SK-N-MC (cell line): ENCODE results near the gene HDAC4.

Source experiments
- EZH2 ChIP-seq: fragments of 200-600 bp; sonication (generic); IDR thresholded peaks from one replicate; pipeline ENCODE4 v1.6.1; 2017; ENCODE audit warnings: antibody characterized with exemption
- FOXP2 ChIP-seq: optimal IDR thresholded peaks from 2 replicates; pipeline ENCODE3; 2011; ENCODE audit warnings: mild to moderate bottlenecking, moderate library complexity; ENCODE audit not compliant: insufficient read depth; ENCODE audit errors: extremely low read length, control extremely low read depth
- POLR2AphosphoS5 ChIP-seq: IDR thresholded peaks from 2 replicates; pipeline ENCODE4 v1.6.1; 2012; ENCODE audit warnings: mild to moderate bottlenecking, low read depth, low read length, borderline replicate concordance

- TF ChIP-seq EZH2 (no peak), POLR2AphosphoS5 (no peak), FOXP2 (no peak)
Observed at GRCh38 chr2:239067196-239067865, 333.5 kb downstream of the HDAC4 start.
